ENCODE data around the gene PDS5B.
A peak's percentile ranks its signal among the peaks of the same experiment; 100 is the strongest.
"Not testable (repeated sequence)": the region's sequence is repeated elsewhere in the genome, so short reads cannot be mapped to it uniquely, and the experiment has no call there.

Gene PDS5B

GRCh38 chr13:32548837-32549236, 37.4 kb upstream of the PDS5B start:
- no peak overlapping the region for H3K4me3 ChIP-seq (ENCODE audit: control insufficient read depth, low read depth, low read length)
- no peak for TF ChIP-seq CTCF (IDR thresholded peaks at IDR 0.05; ENCODE audit: control insufficient read depth, insufficient read depth, low read depth, low read length, missing control alignments)
- DNase-seq (ENCODE audit: low read depth) = no peak

- TF ChIP-seq CTCF (IDR thresholded peaks at IDR 0.05; ENCODE audit: control insufficient read depth, insufficient read depth, low read depth, low read length, missing control alignments) = no peak
- no peak overlapping the region for H3K4me3 ChIP-seq (ENCODE audit: control insufficient read depth, low read depth, low read length)
- no peak for DNase-seq (ENCODE audit: low read depth)
These were observed 36.5 kb upstream of the PDS5B start for GRCh38 chr13:32549788-32550187.

GRCh38 chr13:32553720-32554119, 32.5 kb upstream of the PDS5B start:
- H3K4me3 ChIP-seq (ENCODE audit: control insufficient read depth, low read depth, low read length) = no peak overlapping the region
- no peak for TF ChIP-seq CTCF (IDR thresholded peaks at IDR 0.05; ENCODE audit: control insufficient read depth, insufficient read depth, low read depth, low read length, missing control alignments)
- no peak for DNase-seq (ENCODE audit: low read depth)

GRCh38 chr13:32555613-32556012, 30.6 kb upstream of the PDS5B start:
- no peak for TF ChIP-seq CTCF (IDR thresholded peaks at IDR 0.05; ENCODE audit: control insufficient read depth, insufficient read depth, low read depth, low read length, missing control alignments)
- H3K4me3 ChIP-seq (ENCODE audit: control insufficient read depth, low read depth, low read length) = no peak overlapping the region
- no peak for DNase-seq (ENCODE audit: low read depth)

- DNase-seq (ENCODE audit: low read depth); H3K4me3 ChIP-seq (ENCODE audit: control insufficient read depth, low read depth, low read length): not testable (repeated sequence)
These were observed 25.4 kb upstream of the PDS5B start for GRCh38 chr13:32560842-32561241.

GRCh38 chr13:32575687-32576086, 10.6 kb upstream of the PDS5B start:
- not testable (repeated sequence) for DNase-seq (ENCODE audit: low read depth)

GRCh38 chr13:32577032-32577431, 9.2 kb upstream of the PDS5B start:
- no peak for TF ChIP-seq CTCF (IDR thresholded peaks at IDR 0.05; ENCODE audit: control insufficient read depth, insufficient read depth, low read depth, low read length, missing control alignments)
- H3K4me3 ChIP-seq (ENCODE audit: control insufficient read depth, low read depth, low read length) = no peak overlapping the region
- DNase-seq (ENCODE audit: low read depth) = no peak

More at GRCh38 chr13:32575687-32576086, 10.6 kb upstream of the PDS5B start:
- not testable (repeated sequence) for H3K4me3 ChIP-seq (ENCODE audit: control insufficient read depth, low read depth, low read length)

GRCh38 chr13:32581177-32581786, 5.0 kb upstream of the PDS5B start:
- H3K4me3 ChIP-seq (ENCODE audit: control insufficient read depth, low read depth, low read length) = no peak overlapping the region
- peak; percentile 38 for TF ChIP-seq CTCF (IDR thresholded peaks at IDR 0.05; ENCODE audit: control insufficient read depth, insufficient read depth, low read depth, low read length, missing control alignments)
- no peak for DNase-seq (ENCODE audit: low read depth)
